Measurements from ENCODE around the gene ITGB5.

ITGB5 gene

GRCh38 chr3:124895756-124896155 lies 8.6 kb upstream of the ITGB5 start:
- DNase-seq = no peak

GRCh38 chr3:124893526-124893925 lies 6.4 kb upstream of the ITGB5 start:
- no peak for DNase-seq

GRCh38 chr3:124890573-124891190 lies 3.5 kb upstream of the ITGB5 start:
- DNase-seq = no peak

DNA sequence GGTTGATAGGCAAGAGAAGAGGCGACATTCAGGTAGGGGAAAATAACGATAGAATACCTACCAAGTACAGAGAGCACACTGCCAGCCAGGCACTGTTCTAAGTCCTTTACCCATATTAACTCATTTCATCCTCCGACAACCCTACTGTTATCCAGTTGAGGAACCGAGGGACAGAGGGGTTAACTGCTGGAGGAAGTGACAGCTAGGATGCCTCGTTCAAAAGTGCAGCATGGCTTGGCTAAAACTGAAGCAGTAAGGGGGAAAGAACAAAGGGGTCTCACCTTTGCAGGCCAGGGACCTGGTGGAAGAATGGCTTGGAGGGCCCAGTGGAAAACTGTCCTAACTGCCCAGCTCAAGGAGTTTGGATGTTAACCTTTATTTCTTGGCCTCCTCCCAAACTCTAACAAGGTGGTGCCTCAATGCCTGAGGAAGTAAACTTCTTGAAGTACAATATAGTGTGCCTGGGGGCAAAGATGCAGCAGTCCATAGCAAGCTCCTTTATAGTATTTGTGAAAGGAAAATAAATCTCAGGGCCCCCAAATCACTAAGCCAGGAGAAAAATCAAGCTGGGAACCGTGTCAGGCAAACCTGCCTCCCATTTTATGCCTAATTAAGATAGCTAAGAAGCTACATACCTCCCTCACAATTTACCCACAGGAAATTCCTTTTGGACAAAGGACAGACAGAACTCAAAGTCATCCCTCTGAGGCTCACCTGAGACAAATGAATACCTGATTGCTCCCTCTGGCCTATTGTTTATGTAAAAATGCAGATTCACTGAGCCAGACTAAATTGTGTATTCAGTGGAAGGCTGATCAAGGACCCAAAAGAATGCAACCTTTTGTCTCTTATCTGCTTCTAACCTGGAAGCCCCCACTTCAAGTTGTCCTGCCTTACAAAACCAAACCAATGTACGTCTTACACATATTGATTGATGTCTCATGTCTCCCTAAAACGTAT lies 1.6 kb upstream of the ITGB5 start:
- DNase-seq = no peak

- no peak for DNase-seq
Observed at GRCh38 chr3:124887932-124888298, 750 bp upstream of the ITGB5 start.

GRCh38 chr3:124886168-124887056 lies 753 bp downstream of the ITGB5 start:
- no peak for DNase-seq

DNA sequence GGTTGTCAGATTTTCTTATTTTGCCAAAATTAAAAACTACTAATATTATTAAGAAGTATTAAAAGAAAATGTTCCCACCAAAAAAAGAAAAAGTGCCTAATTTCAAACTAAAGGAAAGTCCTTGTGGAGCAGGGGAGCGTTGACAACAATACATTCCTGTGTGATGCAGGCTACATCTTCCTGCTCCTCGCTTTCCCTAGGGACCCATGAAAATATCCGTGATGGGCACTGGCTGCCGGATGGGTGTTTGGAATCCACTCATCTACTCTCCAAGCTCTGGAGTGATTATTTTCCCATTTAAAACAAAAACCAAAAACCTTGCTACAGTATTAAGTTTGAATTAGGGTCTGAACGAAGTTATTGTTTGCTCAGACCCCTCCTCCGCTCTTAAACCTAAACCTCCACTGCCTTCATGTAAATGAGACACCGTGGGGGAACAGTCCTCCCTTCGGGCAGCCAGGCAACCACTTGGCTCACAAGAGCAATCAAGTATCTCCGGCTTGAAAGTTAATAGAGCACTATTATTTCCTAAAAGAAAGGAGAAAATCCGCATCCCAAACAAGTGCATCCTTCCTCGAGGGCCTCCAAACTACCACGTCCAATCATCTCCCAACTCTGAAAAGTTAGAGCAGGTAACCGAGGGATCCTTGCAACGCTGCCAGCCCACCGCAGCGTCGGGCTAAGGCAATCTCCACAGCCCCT lies 1.5 kb downstream of the ITGB5 start:
- DNase-seq = no peak

DNA sequence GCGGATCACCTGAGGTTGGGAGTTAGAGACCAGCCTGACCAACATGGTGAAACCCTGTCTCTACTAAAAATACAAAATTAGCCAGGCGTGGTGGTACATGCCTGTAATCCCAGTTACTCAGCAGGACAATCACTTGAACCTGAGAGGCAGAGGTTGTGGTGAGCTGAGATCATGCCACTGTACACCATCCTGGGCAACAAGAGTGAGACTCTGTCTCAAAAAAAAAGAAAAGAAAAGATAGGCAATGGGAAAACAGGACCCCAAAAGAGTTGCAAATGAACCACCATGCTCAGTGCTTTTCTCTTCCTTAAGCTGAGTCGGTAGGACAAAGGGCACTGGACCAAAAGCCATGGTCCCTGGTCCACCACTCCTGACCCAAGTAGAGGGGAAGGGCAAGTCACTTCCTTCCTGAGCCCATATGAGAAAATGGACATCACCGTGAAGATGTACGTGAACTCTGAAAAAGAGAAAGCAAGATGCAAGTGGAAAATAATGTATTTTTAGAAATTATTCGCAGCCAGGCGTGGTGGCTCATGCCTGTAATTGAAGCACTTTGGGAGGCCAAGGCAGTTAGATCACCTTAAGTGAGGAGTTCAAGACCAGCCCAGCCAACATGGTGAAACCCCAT lies 2.6 kb downstream of the ITGB5 start:
- DNase-seq = no peak

- DNase-seq = no peak
Observed at GRCh38 chr3:124883766-124884473, 3.2 kb downstream of the ITGB5 start.

DNA sequence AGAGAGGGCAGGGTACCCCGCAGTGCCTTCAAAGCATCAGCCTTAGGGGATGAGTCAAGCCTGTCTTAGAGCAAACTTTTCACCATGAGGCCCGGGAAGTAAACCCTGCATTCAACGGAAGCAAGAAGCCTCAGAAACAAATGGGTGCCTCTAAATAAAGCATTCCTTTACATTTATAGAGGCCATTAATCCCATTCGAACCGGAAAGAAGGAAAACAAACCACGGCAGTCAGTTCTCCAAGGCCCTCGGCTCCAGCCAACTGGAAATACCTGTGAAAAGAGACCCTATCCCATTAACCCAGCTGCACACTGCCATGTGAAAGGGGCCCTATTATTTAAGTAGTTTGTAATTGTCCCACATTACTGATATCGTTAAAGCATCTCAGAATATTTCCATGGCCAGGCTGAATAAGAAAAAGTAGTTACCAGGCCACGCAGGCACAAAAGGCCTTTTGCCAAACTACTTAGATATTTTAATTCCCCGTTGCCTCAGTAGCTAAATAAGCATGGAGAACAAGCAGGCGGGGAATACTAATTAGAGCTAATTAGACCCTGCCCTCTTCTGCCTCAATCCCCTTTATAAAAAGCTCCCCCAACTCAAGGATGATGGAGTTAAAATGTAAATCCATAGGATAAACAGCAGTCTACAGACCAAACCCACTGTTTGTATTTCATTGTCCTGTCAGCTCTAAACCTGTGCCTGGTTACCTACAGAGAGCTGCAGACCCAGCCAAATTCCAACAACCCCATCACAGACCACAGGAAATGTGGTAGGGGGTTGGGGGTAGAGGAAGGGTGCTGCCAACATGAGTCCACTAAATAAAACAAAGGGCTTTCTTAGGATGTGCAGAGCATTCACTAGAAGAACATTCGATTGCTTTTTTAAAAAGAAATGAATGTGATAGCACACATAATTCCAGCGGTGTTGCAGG lies 4.1 kb downstream of the ITGB5 start:
- no peak for DNase-seq

DNA sequence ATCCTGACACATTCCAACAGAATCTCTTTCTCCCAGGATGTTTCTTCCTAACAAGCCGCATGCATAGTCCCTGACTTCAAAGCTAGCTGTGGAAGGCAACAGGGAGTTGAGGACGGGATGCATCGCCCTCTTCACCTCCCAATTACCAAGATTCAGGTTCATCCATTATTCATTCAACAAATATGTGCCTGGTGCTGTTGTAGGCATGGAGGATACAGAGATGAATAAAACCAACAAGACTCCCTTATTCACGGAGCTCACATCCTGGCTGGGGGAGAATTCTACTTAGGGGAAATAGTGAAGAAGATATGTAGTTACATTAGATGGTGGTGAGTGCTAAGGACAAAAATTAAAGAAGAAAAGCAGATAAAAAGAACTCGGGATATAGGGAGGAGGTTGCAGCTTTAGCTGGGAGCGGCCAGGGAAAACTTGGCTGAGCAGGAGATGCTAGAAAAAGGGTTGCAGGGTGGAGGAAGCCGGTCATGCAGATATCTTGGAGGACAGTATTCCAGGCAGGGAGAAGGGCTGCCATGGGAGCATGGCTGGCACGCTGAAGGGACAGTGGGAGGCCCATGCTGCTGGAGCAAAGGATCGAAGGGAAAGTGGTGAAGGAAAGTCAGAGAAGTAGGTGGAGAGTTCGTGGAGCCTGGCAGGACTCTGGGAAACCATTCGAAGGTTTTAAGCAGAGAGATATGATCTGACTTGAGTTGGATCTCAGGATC lies 5.0 kb downstream of the ITGB5 start:
- no peak for DNase-seq

- no peak for DNase-seq
Observed at GRCh38 chr3:124879337-124879680, 7.9 kb downstream of the ITGB5 start.

GRCh38 chr3:124878561-124879336 lies 8.4 kb downstream of the ITGB5 start:
- DNase-seq = no peak

GRCh38 chr3:124877674-124878073 lies 9.5 kb downstream of the ITGB5 start:
- DNase-seq = no peak

DNA sequence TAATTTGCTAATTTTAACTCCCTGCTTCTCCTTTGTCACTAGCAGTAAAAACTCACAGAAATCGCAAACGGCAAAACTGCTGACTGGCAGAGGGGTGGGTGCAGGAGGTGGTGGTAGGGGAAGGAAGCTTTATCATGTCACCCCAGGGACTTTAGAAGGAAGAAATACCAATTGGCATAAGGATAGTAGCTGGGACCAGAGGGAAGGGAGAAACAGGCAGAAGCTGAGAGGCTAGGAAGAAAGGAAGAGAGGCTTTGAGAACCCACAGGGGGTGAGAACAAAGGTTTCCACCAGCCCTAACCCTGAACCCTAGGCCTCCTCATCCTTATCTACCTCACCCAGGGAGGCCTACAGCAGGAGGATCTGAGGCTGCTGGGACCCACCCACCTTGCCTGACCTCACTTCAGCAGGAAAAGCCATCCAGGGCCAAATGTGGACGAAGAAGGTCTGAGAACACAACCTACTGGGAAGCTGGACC lies 10.7 kb downstream of the ITGB5 start:
- no peak for DNase-seq

DNA sequence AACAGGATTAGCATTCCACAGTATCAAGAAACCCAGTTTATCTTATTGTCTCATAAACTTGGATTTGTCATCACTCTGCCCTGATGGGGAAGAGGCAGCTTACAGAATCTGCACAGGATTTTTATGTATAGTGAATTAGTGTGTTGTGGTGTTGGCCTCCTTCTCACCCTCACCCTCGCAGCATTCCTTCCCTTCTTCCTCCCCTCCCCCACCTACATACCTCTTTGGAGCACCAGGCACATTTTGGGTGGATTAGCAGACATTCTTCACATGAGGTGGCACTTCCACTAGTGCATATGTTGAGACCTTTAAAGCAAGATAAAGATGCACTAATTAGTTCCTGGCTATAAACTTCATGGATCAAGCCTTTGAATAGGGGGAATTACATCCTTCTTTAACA lies 13.9 kb downstream of the ITGB5 start:
- DNase-seq = no peak

- no peak for DNase-seq
Observed at GRCh38 chr3:124867511-124867910, 19.7 kb downstream of the ITGB5 start.

- no peak for DNase-seq
Observed at GRCh38 chr3:124862006-124862405, 25.2 kb downstream of the ITGB5 start.

GRCh38 chr3:124861041-124861440 lies 26.1 kb downstream of the ITGB5 start:
- DNase-seq = no peak
